NCI-H1694 treated with DMSO at 0.1 percent for 48 hours (cell line): ENCODE measurements around the gene COL4A6.

ENCODE experiments used
- DNase-seq: peaks from one replicate; lab custom pipeline; 2025; lab: John Stamatoyannopoulos, UW

Gene COL4A6

DNA sequence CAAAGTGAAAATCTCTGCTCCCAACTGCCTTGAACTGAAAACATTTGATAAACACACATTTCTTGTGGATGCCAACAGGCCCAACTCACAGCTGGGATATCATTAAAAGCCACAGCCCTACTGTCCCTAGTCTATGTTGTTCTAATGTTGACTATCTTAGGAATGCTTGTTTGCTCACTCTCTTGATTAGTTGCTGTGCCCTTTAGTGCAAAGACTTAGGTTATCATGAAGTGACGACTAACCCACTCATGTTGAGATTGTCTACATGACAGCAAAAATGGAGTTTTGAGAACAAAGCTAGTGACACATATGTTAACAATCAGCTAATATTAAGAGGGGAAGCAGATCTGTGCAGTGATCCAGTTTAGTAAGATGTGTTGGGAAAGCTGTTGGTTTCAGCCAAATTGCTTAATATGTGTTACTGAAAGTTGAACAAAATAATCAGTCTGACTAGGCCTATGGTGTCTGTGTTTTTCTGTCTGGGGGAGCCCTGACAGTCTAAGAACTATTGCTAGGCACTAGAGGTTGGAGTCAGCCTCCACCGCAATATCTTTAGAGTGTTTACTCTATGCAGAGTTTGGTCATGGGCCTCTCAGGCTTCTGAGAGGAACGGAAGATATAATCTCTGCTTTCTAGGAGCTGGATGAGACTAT, 221.2 kb downstream of the COL4A6 start:
- no peak for DNase-seq

- DNase-seq: no peak
These were observed 221.8 kb downstream of the COL4A6 start for GRCh38 chrX:108216405-108216804.

DNA sequence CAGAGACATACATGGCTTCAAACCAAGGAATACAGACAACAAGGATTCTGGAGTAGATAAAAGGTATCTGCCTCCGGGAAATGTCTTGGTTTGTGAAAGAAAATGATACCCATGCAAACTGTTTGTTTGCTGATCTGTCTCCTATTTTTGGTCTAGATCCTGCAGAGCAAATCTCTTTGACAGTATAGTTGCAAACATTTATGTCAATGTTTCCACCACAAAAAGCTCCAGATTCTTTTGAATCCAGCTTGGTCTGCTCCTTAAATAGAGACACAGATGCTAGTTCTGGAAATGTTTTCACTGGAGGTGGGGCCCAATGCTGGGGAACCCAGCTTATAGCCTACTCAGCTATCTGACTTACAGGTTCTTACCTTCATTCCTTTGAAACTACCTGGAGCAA, 226.9 kb downstream of the COL4A6 start:
- DNase-seq: no peak

- no peak for DNase-seq
These were observed 229.1 kb downstream of the COL4A6 start for GRCh38 chrX:108209006-108209554.

DNA sequence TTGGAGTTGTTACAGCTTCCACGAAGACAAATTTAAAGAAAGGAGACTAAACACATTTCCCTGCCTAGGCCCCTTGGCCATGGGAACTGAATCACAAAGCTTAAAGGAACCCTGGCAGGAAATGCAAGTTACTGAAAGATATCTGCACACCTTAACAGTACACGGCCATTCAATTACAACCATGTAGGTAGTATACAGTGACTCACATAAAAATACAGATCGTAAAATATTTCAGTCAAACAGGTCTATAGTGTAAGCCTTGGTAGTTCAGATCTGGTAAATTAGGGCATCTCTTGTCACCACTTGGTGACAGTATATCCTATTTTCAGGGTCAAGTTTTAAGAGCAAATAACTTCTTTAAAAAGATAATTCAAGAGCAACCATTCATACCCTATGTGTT, 234.7 kb downstream of the COL4A6 start:
- DNase-seq: no peak

DNA sequence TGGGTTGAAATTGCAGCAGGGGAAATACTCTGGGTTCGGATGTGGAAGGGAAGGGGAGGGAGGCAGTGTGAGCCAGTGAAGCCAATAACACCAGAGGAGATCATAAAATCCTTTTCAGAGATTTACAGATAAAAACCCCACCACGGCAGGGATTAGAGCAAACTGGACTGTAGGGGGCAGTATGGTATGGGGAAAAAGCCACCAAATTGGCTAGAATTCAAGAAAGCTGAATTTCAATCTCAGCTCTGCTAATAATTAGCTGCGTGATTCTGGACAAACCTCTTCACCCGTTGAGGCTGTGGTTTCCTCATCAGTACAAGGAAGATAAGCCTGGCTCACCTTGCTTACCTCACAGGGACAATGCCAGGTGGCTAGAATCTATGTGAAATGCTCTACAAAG, 238.5 kb downstream of the COL4A6 start:
- peak; percentile 37 for DNase-seq

DNA sequence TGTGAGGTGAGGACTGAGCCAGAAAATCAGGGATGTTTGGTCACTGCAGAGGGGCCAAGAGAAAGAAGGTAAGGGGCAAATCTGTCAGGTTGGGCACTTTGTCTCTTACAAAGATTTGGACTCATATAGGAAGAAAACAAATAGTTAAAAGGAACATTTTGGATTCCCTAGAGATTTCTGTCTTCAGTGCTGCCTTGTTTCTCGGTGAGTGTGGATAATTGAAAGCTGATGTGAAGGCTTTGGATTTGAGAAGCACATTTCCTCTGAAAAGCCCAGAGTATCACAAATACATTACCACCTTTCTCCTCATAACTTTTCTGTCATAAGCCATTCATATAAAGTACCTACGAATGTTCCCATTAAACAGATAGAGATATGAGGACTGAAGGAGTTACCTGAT, 239.2 kb downstream of the COL4A6 start:
- DNase-seq: no peak

DNA sequence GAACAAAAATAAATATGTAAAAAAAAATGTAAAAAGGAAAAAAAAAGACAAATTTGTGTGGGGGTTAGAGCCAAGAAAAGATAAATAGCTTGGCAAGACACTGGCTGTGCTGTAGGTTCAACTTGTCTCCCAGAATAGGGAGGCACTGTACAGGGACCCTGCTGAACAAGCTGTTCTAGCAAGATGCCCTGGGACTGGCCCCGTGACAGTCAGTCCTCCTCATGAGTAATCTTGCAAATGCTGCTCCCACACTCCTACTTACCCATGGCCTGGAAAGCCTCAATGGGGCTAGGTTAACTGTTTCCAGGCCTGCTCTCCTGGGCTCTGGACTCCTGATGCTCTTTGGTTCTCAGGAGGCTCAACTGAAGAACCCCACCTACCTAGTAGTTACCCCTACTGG, 239.8 kb downstream of the COL4A6 start:
- no peak for DNase-seq

- no peak for DNase-seq
These were observed 251.4 kb downstream of the COL4A6 start for GRCh38 chrX:108186811-108187210.

- no peak for DNase-seq
These were observed 260.1 kb downstream of the COL4A6 start for GRCh38 chrX:108178143-108178498.

DNA sequence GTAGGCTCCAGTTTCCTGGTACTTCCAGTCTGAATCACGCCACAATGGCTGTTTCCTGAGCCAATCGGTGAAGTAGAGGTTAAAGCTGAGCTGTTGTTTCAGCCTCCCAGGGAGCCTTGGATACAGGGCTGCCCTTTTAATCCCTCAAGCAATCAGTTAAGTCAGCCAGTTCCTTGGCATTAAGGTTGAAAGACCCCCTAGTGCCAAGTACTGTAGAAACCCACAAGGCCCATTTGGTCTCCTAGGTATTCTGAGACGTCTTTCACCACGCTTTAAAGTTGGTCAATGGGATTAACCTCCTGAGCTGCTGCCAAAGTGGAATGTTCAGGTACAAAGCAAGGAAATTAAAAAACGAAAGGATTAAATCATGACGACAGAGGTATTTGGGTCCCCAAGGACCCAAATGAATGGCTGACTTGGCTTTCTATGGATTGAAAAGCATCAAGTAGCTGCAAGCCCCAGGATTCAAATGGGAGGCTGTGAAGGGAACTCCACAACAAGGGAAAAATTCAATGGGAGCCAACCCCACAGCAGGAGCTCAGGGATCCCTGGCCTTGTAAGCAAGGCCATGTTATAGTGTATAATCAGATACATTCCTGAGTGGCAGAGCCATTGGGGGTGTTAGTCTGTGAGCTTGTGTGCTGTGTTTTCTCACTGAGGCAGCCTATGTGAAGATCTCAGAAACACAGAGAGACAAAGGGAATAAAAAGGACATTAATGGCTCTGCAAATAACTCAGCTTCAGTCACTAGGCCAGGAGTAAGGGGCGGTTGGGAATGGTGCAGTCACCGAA, 260.7 kb downstream of the COL4A6 start:
- no peak for DNase-seq

DNA sequence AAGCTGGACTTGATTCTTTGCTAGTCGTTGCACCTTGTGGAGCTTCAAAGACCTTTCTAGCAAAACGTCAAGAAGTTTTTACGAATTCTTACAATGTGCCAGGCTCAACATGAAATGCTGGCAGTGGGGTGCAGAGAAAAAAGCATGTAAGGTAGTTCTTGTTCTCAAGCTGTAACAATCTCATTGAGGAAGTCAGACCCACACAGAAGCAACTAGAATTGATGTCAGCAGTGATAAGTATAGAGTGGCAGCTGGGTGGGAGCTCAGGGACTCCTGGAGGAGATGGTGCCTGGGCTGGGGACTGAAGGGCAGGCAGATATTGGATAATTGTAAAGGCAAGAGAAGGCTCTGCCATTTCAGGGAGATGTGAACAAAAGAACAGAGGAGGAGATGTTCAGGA, 264.3 kb downstream of the COL4A6 start:
- no peak for DNase-seq

DNA sequence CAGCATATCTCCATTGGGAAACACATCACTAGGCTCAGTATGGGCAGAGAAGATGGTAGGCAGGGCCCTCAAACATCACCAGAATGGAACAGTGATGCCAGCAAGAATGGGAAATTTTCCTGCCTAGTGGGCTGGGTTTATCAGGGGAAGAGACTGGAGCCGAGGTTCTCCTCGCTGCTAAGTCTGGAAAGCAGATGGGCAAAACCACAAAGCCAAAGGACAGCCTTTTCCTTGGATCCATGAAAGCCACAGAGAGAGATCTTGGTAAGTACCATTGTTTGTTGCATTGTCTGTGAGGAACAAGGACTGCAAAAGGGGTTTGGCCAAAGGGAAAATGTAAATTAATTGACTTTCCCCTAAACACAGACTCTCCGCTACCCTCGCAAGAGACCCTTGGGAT, 266.6 kb downstream of the COL4A6 start:
- no peak for DNase-seq

DNA sequence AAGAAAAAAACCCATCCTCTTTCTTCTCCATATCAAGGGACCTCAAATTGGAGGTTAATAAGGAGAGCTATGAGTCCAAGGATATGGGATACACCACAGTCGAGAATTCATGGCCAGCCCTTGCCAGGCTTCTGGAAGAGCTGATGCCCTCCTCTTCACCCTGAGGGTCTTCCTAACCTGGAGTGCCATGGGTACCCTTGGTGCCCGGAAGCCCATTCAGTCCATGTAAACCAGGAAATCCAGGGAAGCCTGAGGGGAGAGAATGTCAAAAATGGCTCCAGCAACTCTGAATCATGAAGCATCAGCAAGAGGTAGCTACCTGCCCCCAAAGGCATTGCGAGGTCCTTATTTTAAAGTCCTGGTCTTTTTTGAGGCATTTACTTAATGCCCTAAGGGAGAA, 268.5 kb downstream of the COL4A6 start:
- DNase-seq: no peak

DNA sequence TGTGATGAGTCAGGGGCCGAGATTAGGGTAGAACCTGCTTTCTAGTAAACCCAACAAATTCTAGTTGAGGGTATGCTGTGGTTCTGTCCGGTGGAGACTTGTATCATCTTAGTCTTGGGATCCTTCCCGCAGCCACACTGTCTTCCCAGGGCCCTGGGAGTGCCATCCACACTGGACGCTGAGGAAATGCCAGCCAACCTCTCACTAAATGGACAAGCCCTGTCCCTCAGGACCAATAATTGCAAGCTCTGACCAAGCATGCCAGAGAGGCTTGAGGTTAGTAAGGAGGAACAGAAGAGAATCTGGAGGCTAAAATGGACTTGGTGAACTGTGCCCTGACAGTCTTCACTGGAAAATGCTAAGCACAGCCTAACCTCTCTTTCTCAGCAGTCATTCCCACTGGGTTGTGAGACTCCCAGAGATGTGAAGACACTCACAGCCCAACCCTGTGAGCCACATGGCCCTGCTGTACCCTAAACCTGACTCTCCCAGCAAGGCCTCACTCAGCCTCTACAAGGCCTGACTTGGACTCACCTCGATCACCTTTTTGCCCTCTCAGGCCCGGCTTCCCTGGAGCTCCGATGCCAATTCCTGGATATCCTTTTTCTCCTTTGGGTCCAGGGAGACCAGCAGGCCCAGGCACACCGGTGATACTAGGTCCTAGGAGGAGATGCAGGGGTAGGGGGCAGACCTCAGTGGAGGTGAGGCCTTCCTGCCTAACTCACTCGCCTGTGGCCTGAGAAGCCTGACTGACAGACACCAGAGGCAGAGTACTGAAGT, 269.1 kb downstream of the COL4A6 start:
- no peak for DNase-seq

DNA sequence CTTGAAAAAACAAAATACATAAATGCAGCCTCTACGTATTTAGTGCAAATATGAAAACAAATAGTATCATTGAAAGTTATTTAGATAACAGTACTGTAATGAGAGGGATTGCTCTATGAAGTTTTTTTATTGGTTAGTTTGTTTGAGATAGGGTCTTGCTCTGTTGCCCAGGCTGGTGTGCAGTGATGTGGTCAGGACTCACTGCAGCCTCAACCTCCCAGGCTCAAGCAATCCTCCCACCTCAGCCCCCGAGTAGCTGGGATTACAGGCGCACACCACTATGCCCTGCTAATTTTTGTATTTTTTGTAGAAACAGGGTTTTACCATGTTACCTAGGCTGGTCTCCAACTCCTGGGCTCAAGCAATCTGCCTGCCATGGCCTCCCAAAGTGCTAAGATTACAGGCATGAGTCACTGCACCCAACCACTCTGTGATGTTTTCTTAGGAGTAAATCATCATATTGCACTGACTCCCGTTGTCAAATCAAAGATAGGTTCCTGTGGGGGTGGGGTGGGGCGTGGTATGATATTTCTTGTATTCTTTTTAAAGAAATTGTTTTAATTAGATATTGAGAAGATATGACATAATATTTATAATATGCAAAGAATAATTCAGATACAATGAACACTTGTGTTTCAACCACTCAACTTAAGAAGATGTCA, 270.9 kb downstream of the COL4A6 start:
- DNase-seq: no peak

DNA sequence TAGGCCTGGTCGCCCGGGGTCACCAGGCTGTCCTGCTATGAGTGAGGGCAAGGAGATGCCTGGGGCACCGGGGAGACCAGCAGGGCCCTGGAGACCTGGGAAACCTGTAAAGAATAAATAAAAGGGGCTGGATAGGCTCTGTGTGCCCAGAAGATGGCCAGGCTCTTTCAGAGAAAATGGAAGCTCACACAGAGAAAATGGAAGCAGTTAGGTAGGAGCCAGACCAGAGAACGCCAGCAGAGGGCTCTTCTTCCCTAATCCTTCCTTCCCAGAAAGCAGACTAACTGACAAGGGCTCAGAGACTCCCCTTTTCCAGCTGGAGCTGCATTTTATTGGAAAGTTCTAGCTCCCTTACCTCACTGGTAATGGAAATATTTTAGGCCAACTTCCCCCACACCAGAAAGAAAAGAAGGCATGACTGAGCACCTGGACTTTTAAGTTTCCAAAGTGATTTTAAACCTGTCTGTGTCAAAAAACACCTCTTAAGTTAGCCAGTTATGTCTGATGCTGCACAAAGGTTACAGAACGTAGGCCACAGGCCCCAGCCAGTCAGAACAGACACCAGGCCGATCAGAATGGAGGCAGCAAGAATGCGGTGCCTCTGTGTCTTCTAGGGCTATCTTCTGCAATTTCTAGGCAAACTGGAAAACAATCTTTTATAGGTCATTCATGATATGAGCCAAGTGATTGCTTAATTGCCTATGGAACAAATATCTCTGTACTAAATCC, 272.7 kb downstream of the COL4A6 start:
- DNase-seq: peak; percentile 3

- no peak for DNase-seq
These were observed 274.7 kb downstream of the COL4A6 start for GRCh38 chrX:108163333-108164082.

DNA sequence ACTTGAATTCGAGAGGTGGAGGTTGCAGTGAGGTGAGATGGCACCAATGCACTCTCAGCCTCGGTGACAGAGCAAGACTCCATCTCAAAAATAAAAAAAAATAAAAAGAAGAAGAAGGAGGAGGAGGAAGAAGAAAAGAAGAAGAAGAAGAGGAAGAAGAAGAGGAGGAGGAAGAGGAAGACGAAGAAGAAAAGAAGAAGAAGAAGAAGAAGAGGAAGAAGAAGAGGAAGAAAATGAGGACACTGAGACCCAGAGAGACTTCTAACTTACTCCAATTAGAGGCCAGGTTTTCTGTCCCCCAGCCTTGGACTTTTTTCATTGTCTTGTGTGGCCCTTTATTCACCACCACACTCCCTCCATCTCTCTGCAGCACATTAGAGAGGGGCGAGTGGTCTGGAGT, 276.0 kb downstream of the COL4A6 start:
- no peak for DNase-seq

DNA sequence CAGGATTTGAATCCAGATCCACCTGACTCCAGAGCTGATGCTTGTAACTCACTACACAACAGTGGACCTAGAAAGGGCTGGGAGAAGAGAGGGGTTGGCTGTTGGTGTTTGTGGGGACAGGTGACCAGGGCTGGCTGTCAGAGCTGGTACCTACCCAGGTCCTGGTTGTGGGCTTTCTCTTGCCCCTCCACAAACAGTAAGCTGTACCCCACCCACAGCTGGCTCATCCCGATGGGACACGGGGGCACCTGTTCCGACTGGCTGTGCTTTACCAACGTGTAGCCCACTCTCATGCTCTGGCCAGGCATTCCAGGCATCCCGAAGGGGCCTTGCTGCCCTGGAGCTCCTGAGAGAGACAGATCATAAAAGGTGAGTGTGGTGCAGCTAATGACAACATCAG, 277.9 kb downstream of the COL4A6 start:
- no peak for DNase-seq
